HepG2 (cell line): Measurements from ENCODE around the gene HSPB9. TPM values are rescaled to one million over a fixed set of nuclear protein-coding genes. Genes with fewer than 3 reads are reported as not detected.

ENCODE experiments used
- ATAC-seq: fragments of 200-7000 bp; cut with Tn5 transposase; 3 replicates; pipeline ENCODE4 v1.9.1; 2020; ENCODE audit warnings: mild to moderate bottlenecking, moderate library complexity
- BruUV-seq: library from RNA; stranded (reverse); fragments of 400-500 nt; replicated peaks from 2 replicates; lab custom pipeline; 2021; lab: Mats Ljungman, UMichigan
- CTCF ChIA-PET: fragments of 300-600 bp; formaldehyde crosslinking; extraction: SDS; loops from one replicate; lab custom pipeline; 2021; ENCODE audit warnings: low total read pairs, inconsistent platforms, low intra/inter-chr PET ratio; lab: Yijun Ruan, JAX
- POLR2A ChIA-PET: fragments of 350-600 bp; sonication (Branson Sonifier 250); formaldehyde crosslinking; loops from one replicate; lab custom pipeline; 2020; ENCODE audit warnings: antibody characterized with exemption, inconsistent platforms; lab: Yijun Ruan, JAX
- DNase-seq: peaks from one replicate; pipeline ENCODE4 v3.0.0-alpha.2; 2015; ENCODE audit warnings: low spot score
- FAIRE-seq: peaks from 3 replicates; lab custom pipeline; 2011; peaks lifted over from hg19 to GRCh38; lab: Jason Lieb, UNC
- H2AFZ ChIP-seq: one replicate; pipeline ENCODE4 v1.6.1; 2011; ENCODE audit warnings: low read length, inconsistent platforms
- H3K27ac ChIP-seq: fragments of 300-600 bp; 3 replicates; pipeline ENCODE4 v1.8.0; 2011; ENCODE audit warnings: mixed run types, mild to moderate bottlenecking, mixed read lengths, low read length, inconsistent platforms; ENCODE audit not compliant: insufficient read depth; ENCODE audit errors: extremely low read length
- H3K27me3 ChIP-seq, 2 experiments: fragments of 200-600 bp in 1 of 2; 2 replicates in 1 of 2; 3 replicates in 1 of 2; pipeline versions ENCODE4 v1.6.0 to v1.8.0; 2011; ENCODE audit warnings: low read length in 2 of 2, mild to moderate bottlenecking in 2 of 2, moderate library complexity in 2 of 2, inconsistent platforms in 1 of 2; ENCODE audit not compliant: insufficient read depth in 2 of 2, control insufficient read depth in 1 of 2
- H3K36me3 ChIP-seq, 2 experiments: fragments of 200-600 bp in 1 of 2; replicated peaks in 1 of 2; 2 replicates in 1 of 2; 3 replicates in 1 of 2; pipeline versions ENCODE4 v1.5.1 to v1.8.0; 2011; ENCODE audit warnings: low read length in 2 of 2, inconsistent platforms in 1 of 2; ENCODE audit not compliant: insufficient read depth in 2 of 2, control insufficient read depth in 1 of 2
- H3K4me1 ChIP-seq: 2 replicates; pipeline ENCODE4 v1.5.1; 2012; ENCODE audit warnings: low read length, inconsistent platforms; ENCODE audit not compliant: insufficient read depth
- H3K4me2 ChIP-seq: 2 replicates; pipeline ENCODE4 v1.6.0; 2011; ENCODE audit warnings: low read depth, low read length, inconsistent platforms
- H3K4me3 ChIP-seq, 3 experiments: fragments of 200-600 bp in 1 of 3; sonication (generic), shearing (Covaris generic) in 1 of 3; replicated peaks in 1 of 3; 2 replicates each; pipeline ENCODE4 v1.5.1; 2011 to 2016; ENCODE audit warnings: low read length in 3 of 3, inconsistent platforms in 2 of 3, low read depth in 2 of 3, mild to moderate bottlenecking in 2 of 3, control low read depth in 1 of 3, mixed read lengths in 1 of 3; ENCODE audit not compliant: insufficient read depth in 1 of 3
- H3K79me2 ChIP-seq: one replicate; pipeline ENCODE4 v1.6.1; 2011; ENCODE audit warnings: low read length, inconsistent platforms; ENCODE audit not compliant: insufficient read depth
- H3K9ac ChIP-seq: 2 replicates; pipeline ENCODE4 v1.6.0; 2011; ENCODE audit warnings: mild to moderate bottlenecking, low read depth, low read length, inconsistent platforms; ENCODE audit not compliant: insufficient read depth
- H3K9me3 ChIP-seq: 2 replicates; pipeline ENCODE4 v1.5.1; 2012; ENCODE audit warnings: mild to moderate bottlenecking, low read length
- H4K20me1 ChIP-seq: 2 replicates; pipeline ENCODE4 v1.6.0; 2011; ENCODE audit warnings: inconsistent platforms, mild to moderate bottlenecking, low read length, moderate library complexity; ENCODE audit not compliant: insufficient read depth
- ARID5B ChIP-seq: IDR thresholded peaks from 2 replicates; pipeline ENCODE4 v1.4.0; 2020; ENCODE audit warnings: mild to moderate bottlenecking, missing genetic modification reagents
- CCDC6 ChIP-seq: sonication (generic); formaldehyde crosslinking; IDR thresholded peaks from 2 replicates; pipeline ENCODE4 v1.8.1; 2022; ENCODE audit warnings: mild to moderate bottlenecking, missing genetic modification reagents, moderate library complexity
- RBFOX2 ChIP-seq: fragments of 200-400 bp; formaldehyde crosslinking; IDR thresholded peaks from 2 replicates; pipeline ENCODE4 v1.6.1; 2017; ENCODE audit warnings: low read depth, mild to moderate bottlenecking, low read length
- WGBS: methylation state at CpG from one replicate; pipeline ENCODE4 v1.1.6; 2017; ENCODE audit warnings: low lambda C conversion rate; 5-methylcytosine and 5-hydroxymethylcytosine counted together
- in situ Hi-C: cut with HindIII; loops from 2 replicates; pipeline ENCODE4 v1.10.0; 2017; ENCODE audit warnings: low pct_unique_long_range_greater_than_20kb; ENCODE audit not compliant: extremely low pct_ligation_motif_present
- intact Hi-C: fragments of 100-400 bp; cut with micrococcal nuclease; formaldehyde crosslinking; loops from one replicate; pipeline ENCODE4 v1.10.0; 2022; ENCODE audit not compliant: unreplicated experiment
- polyA plus RNA-seq, 8 experiments: library from polyadenylated mRNA; depleted of rRNA in 3 of 8; stranded (reverse) in 7 of 8; unstranded in 1 of 8; fragments of >200 nt; fragmentation: Illumina TruSeq in 4 of 8; extraction: Trizol in 4 of 8; gene quantifications; 2 replicates each; pipeline versions ENCODE4 v1.2.1 to v1.2.3, GENCODE V29; 2011 to 2016; ENCODE audit warnings: low read depth in 4 of 8, missing spikeins in 1 of 8, mixed read lengths in 1 of 8; ENCODE audit not compliant: insufficient read depth in 1 of 8
- total RNA-seq, 5 experiments: library from RNA; depleted of rRNA; stranded (reverse); fragments of >200 nt; fragmentation: Illumina TruSeq; extraction: Trizol; gene quantifications; 2 replicates each; pipeline ENCODE4 v1.2.3, GENCODE V29; 2016; ENCODE audit warnings: low read depth in 1 of 5

The HSPB9 gene
- total and polyA plus RNA-seq, 2 of the 13 experiments (the other 11 are each of a cell fraction or from before 2014, with no cell fraction given), result 0.05 to 0.24 TPM

- peak; percentile 52 for TF ChIP-seq ARID5B (CRISPR knock-in tag)
These were observed 20.5 kb downstream of the HSPB9 start (continued) for GRCh38 chr17:42143138-42143537.

DNA sequence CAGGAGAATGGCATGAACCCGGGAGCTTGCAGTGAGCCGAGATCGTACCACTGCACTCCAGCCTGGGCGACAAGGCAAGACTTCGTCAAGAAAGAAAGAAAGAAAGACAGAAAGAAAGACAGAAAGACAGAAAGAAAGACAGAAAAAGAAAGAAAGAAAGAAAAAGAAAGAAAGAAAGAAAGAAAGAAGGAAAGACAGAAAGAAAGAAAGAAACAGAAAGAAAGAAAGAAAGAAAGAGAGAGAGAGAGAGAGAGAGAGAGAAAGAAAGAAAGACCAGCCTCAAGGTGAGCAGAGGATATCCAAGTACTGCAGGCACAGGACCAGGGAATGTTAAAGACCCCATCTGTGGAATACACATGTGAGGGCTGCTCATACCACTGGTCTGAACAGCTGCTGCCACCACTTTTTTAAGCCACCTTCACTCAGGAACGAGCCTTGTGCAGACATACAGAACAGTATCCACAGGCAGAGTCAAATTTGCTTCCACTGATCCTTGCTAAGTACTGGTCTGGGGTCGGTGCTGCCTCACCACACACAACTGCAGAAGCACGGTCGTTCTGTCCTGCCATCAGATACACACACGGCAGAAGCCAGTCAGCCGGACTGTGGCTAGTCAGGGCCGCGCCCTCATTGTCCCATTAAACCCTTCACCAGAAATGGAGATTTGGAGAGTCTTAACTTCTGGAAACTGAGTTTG lies 24.5 kb downstream of the HSPB9 start:
- Histone ChIP-seq H3K27me3 (no peaks in the 10 kb centered on the region), H2AFZ (no peak overlapping the region), H3K4me1 (peaks cover 37% of the 10 kb centered on the region), H3K9ac (no peak overlapping the region)
- no peak for ATAC-seq
- no peak for FAIRE-seq
- in situ Hi-C loops, result no loop called here
- 96% methylated on average over 13 of the region's 13 CpGs for WGBS
- no peak for TF ChIP-seq CCDC6 (CRISPR knock-in tag)
- TF ChIP-seq RBFOX2, result 0 out of 2 replicates have a peak, but pooled peaks have one; percentile 30
- TF ChIP-seq, all 625 proteins: peak for 1
- no peak overlapping the region for H3K4me3 ChIP-seq
- H3K79me2 ChIP-seq, result peaks cover 66% of the 10 kb centered on the region
- DNase-seq, result no peak
- BruUV-seq, result no TSS peak
- H4K20me1 ChIP-seq, result peaks cover 4% of the 10 kb centered on the region
- intact Hi-C loops, result no loop called here
- peaks cover 17 to 42% of the 10 kb centered on the region in 2 experiments for H3K36me3 ChIP-seq
- ChIA-PET CTCF (no interaction called here), POLR2A (no interaction called here)
- no peaks in the 10 kb centered on the region for H3K9me3 ChIP-seq
- H3K27ac ChIP-seq, result no peak overlapping the region
- H3K4me2 ChIP-seq, result no peak overlapping the region
